Endothelial cell (in vitro differentiated cells): ENCODE data around the gene ALG5. TPM values are rescaled to one million over a fixed set of nuclear protein-coding genes. Genes with fewer than 3 reads are reported as not detected.

ENCODE experiments used
- DNase-seq: peaks from one replicate; pipeline ENCODE4 v3.0.0; 2021; ENCODE audit warnings: low spot score
- H3K27ac Mint-ChIP-seq: one replicate; pipeline ENCODE4 v1.8.0; 2021; ENCODE audit warnings: mixed read lengths, inconsistent platforms; ENCODE audit not compliant: unreplicated experiment
- H3K27me3 Mint-ChIP-seq: one replicate; pipeline ENCODE4 v1.8.0; 2021; ENCODE audit warnings: mild to moderate bottlenecking, moderate library complexity, mixed read lengths, inconsistent platforms; ENCODE audit not compliant: unreplicated experiment
- H3K36me3 Mint-ChIP-seq: one replicate; pipeline ENCODE4 v1.8.0; 2021; ENCODE audit warnings: mild to moderate bottlenecking, low read depth, mixed read lengths, inconsistent platforms; ENCODE audit not compliant: unreplicated experiment
- H3K4me1 Mint-ChIP-seq: one replicate; pipeline ENCODE4 v1.8.0; 2021; ENCODE audit warnings: mild to moderate bottlenecking, mixed read lengths, inconsistent platforms; ENCODE audit not compliant: unreplicated experiment
- H3K4me3 Mint-ChIP-seq: one replicate; pipeline ENCODE4 v1.8.0; 2021; ENCODE audit warnings: mild to moderate bottlenecking, mixed read lengths, inconsistent platforms; ENCODE audit not compliant: unreplicated experiment
- H3K9me3 Mint-ChIP-seq: one replicate; pipeline ENCODE4 v1.8.0; 2021; ENCODE audit warnings: mixed read lengths, inconsistent platforms; ENCODE audit not compliant: unreplicated experiment
- CTCF ChIP-seq: fragments of 200-600 bp; sonication (generic); IDR thresholded peaks from one replicate; pipeline ENCODE4 v1.5.0; 2021; ENCODE audit warnings: antibody characterized with exemption; ENCODE audit not compliant: unreplicated experiment
- total RNA-seq: library from RNA; stranded (reverse); fragmentation: NEBNext Ultra II Directional; extraction: Animal tissue kit (Norgen Biotek cat#: 25700); gene quantifications from one replicate; pipeline ENCODE4 v1.2.1, GENCODE V29; 2021; ENCODE audit not compliant: unreplicated experiment

ALG5 gene
- total RNA-seq, 1 donor from 2014 or later, result 22.0 TPM

- H3K27ac Mint-ChIP-seq, result no peak overlapping the region
- H3K9me3 Mint-ChIP-seq, result no peaks in the 10 kb centered on the region
- TF ChIP-seq CTCF, result no peak
- no peaks in the 10 kb centered on the region for H3K36me3 Mint-ChIP-seq
- H3K27me3 Mint-ChIP-seq, result peaks cover 4% of the 10 kb centered on the region
- DNase-seq, result no peak
- no peaks in the 10 kb centered on the region for H3K4me1 Mint-ChIP-seq
- no peak overlapping the region for H3K4me3 Mint-ChIP-seq
These were observed 95.1 kb downstream of the ALG5 start for GRCh38 chr13:36903925-36904595.

Other genes with a start within 250 kb of the ALG5 start
- gene RFXAP, start 180.1 kb downstream of the ALG5 start, total RNA-seq, result 6.3 TPM
- gene SMAD9, start 79.1 kb downstream of the ALG5 start, total RNA-seq, result 0.26 TPM
- gene EXOSC8, start 1.4 kb upstream of the ALG5 start, total RNA-seq, result 38.1 TPM
- gene SUPT20H, start 60.3 kb upstream of the ALG5 start, total RNA-seq, result 56.1 TPM
- not detected for gene CSNK1A1L, start 106.3 kb upstream of the ALG5 start, total RNA-seq